Gastroesophageal sphincter (tissue), 3 donors: Measurements from ENCODE around the gene CAPZB.

Experiments used
- EP300 ChIP-seq: sonication (generic); formaldehyde crosslinking; IDR thresholded peaks from one replicate; pipeline ENCODE4 v1.6.1; 2017; ENCODE audit warnings: antibody characterized with exemption, mild to moderate bottlenecking
- POLR2A ChIP-seq, 2 donors: fragments of 450-650 bp; IDR thresholded peaks; one replicate each; pipeline ENCODE4 v1.6.1; 2017; ENCODE audit warnings: antibody characterized with exemption in 2 of 2, mild to moderate bottlenecking in 2 of 2, moderate library complexity in 1 of 2
- POLR2AphosphoS5 ChIP-seq: sonication (generic); formaldehyde crosslinking; IDR thresholded peaks from one replicate; pipeline ENCODE4 v1.6.1; 2017; ENCODE audit warnings: antibody characterized with exemption
- TF ChIP-seq, protein P1 (sequence below), 4 experiments: fragments of 200-600 bp in 2 of 4; fragments of 450-650 bp in 2 of 4; sonication (generic) in 1 of 4; IDR thresholded peaks; one replicate each; pipeline ENCODE4 v1.5.1; 2017 to 2019; ENCODE audit warnings: antibody characterized with exemption in 4 of 4, mild to moderate bottlenecking in 2 of 4, moderate library complexity in 2 of 4

GRCh38 chr1:19407494-19408096 is 77.7 kb downstream of the CAPZB start:
- TF ChIP-seq, protein P1, sequence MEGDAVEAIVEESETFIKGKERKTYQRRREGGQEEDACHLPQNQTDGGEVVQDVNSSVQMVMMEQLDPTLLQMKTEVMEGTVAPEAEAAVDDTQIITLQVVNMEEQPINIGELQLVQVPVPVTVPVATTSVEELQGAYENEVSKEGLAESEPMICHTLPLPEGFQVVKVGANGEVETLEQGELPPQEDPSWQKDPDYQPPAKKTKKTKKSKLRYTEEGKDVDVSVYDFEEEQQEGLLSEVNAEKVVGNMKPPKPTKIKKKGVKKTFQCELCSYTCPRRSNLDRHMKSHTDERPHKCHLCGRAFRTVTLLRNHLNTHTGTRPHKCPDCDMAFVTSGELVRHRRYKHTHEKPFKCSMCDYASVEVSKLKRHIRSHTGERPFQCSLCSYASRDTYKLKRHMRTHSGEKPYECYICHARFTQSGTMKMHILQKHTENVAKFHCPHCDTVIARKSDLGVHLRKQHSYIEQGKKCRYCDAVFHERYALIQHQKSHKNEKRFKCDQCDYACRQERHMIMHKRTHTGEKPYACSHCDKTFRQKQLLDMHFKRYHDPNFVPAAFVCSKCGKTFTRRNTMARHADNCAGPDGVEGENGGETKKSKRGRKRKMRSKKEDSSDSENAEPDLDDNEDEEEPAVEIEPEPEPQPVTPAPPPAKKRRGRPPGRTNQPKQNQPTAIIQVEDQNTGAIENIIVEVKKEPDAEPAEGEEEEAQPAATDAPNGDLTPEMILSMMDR (IDR thresholded peaks at IDR 0.05) = no peak
- TF ChIP-seq POLR2A (IDR thresholded peaks at IDR 0.05) = no peak
- TF ChIP-seq POLR2AphosphoS5 = no peak
- TF ChIP-seq EP300 = no peak
